SK-N-MC (cell line): Measurements from ENCODE around the gene DNAJB1.

Experiments
- DNase-seq: peaks from one replicate; pipeline ENCODE4 v3.0.0-alpha.2; 2011; ENCODE audit warnings: low read depth, low spot score
- H3K27ac ChIP-seq: fragments of 200-600 bp; sonication (generic); 2 replicates; pipeline ENCODE4 v1.5.1; 2016; ENCODE audit warnings: mixed run types
- H3K36me3 ChIP-seq: fragments of 200-600 bp; sonication (generic); 2 replicates; pipeline ENCODE4 v1.6.1; 2017; ENCODE audit warnings: antibody characterized with exemption, low read length, mixed read lengths; ENCODE audit not compliant: insufficient read depth
- H3K4me3 ChIP-seq: fragments of 200-600 bp; sonication (generic); 2 replicates; pipeline ENCODE4 v1.5.1; 2016
- H3K9ac ChIP-seq: fragments of 200-600 bp; sonication (generic); 2 replicates; pipeline ENCODE4 v1.8.0; 2017; ENCODE audit warnings: mixed run types, mixed read lengths; ENCODE audit not compliant: insufficient read length
- H3K9me3 ChIP-seq: fragments of 200-600 bp; sonication (generic); 2 replicates; pipeline ENCODE4 v1.6.1; 2017; ENCODE audit warnings: low read depth, mild to moderate bottlenecking, antibody characterized with exemption, low read length, moderate library complexity, mixed read lengths
- EZH2 ChIP-seq: fragments of 200-600 bp; sonication (generic); IDR thresholded peaks from one replicate; pipeline ENCODE4 v1.6.1; 2017; ENCODE audit warnings: antibody characterized with exemption
- FOXP2 ChIP-seq: optimal IDR thresholded peaks from 2 replicates; pipeline ENCODE3; 2011; ENCODE audit warnings: mild to moderate bottlenecking, moderate library complexity; ENCODE audit not compliant: insufficient read depth; ENCODE audit errors: extremely low read length, control extremely low read depth
- POLR2AphosphoS5 ChIP-seq: IDR thresholded peaks from 2 replicates; pipeline ENCODE4 v1.6.1; 2012; ENCODE audit warnings: mild to moderate bottlenecking, low read depth, low read length, borderline replicate concordance

The DNAJB1 gene

DNA sequence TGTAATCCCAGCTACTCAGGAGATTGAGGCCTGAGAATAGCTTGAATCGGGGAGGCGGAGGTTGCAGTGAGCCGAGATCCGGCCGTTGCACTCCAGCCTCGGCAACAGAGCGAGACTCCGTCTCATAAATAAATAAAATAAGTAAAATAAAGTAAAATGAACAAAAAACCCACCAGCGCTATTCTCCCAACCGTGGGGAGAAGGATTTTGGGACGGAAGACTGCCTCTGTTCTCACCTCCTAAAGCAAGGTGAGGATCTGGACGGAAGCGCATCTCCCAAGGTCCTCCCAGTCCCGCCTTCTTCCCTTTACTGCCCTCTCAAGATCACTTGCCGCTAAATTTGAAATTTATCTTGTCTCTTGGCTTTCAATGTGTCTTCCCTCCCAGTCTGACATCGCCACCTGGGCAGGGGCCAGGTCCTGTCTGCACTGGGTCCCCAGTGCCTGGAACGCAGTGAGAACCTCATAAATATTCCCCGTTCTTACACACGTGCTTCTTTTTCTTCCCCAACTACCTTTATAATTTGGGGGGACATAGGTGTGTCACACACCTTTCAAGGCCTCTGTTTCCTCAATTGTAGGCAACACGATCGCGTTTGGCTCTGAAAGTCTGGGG lies 1.2 kb upstream of the DNAJB1 start:
- H3K4me3 ChIP-seq = no peak overlapping the region
- peak overlapping the region; percentile 83; the same call in 1 of the 2 replicates for H3K27ac ChIP-seq
- H3K9me3 ChIP-seq = no peaks in the 10 kb centered on the region
- H3K36me3 ChIP-seq = peaks cover 27% of the 10 kb centered on the region
- H3K9ac ChIP-seq = no peak overlapping the region
- TF ChIP-seq FOXP2 (no peak), EZH2 (no peak), POLR2AphosphoS5 (no peak)
- no peak for DNase-seq

DNA sequence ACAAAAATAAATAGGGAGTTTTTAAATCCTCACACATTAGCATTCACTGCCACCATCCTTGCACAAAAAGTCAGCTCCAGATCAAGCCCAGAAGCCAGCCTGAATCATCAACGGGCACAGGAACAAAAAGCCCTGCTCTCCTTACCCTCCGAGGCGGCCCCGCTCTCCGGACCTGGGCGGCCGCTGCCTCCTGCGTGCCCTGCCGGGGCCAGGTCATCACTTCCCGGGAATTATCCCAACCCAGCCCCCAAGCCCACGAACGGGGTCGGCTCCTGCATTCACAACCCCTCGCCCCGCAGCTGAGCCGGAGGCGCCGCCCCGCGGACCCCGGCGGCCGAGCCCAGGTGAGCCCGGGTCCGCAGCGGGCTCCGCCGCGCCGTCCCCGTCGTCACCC lies 754 bp downstream of the DNAJB1 start:
- H3K9me3 ChIP-seq = no peaks in the 10 kb centered on the region
- peak overlapping the region; percentile 90 for H3K4me3 ChIP-seq
- no peak overlapping the region for H3K27ac ChIP-seq
- TF ChIP-seq POLR2AphosphoS5 (no peak), EZH2 (no peak), FOXP2 (no peak)
- no peak for DNase-seq
- H3K36me3 ChIP-seq = peaks cover 31% of the 10 kb centered on the region
- peak overlapping the region; percentile 94 for H3K9ac ChIP-seq

DNA sequence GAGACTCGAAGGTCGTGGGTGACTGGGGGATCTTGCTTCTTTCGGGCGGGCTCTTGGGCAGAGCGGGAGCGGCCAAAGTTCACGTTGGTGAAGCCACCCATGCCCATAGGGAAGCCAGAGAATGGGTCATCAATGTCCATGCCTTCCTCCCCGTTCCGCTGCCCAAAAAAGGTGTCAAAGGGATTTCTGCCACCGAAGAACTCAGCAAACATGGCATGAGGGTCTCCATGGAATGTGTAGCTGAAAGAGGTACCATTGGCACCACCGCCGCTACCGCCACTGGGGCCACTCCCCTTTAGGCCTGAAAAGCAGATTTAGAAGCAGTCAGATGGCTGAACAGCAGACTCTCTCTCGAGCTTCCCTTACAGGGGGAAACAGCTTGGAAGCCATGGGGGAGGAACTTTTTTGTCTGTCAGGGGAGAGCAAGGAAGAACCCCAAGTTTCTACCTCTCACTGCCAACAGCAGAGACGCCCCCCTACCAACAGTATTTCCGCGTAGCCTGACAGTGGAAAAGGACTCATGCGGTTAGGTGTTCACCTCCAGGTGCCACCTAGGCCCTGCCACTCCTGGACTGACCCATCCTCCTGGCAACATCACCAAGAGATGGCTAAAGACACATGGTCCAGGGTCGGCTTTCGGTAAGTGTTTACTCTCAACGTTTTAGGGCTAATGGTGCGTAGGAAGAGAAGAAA lies 1.3 kb downstream of the DNAJB1 start:
- no peaks in the 10 kb centered on the region for H3K9me3 ChIP-seq
- H3K36me3 ChIP-seq = peaks cover 31% of the 10 kb centered on the region
- no peak for DNase-seq
- H3K9ac ChIP-seq = peak overlapping the region; percentile 94
- TF ChIP-seq EZH2 (no peak), FOXP2 (no peak), POLR2AphosphoS5 (no peak)
- H3K4me3 ChIP-seq = peak overlapping the region; percentile 90
- no peak overlapping the region for H3K27ac ChIP-seq

DNA sequence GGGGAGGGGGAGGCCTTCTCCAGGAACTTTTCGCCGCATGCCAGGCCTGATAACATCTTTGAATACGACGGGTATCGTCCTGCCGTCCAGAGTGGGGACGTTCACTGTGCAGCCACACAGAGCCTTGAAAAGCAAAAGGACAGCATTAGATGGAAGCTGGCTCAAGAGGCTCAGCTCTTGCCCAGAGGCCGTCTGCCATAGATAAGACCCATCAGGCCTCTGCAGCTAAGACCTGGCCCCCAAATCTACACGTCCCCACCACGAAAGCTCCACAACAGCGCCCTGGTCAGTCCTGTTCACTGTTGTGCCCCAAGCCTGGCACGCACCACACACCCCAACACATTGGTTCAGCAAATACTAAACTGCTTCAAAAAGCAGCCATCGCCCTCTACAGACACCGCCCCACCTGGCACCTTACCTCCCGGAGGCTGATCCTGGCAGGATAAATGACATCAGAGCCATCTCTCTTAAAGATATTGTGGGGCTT lies 2.1 kb downstream of the DNAJB1 start:
- Histone ChIP-seq H3K36me3 (peaks cover 31% of the 10 kb centered on the region), H3K9ac (peak overlapping the region; percentile 94), H3K9me3 (no peaks in the 10 kb centered on the region), H3K27ac (no peak overlapping the region), H3K4me3 (peak overlapping the region; percentile 90)
- TF ChIP-seq EZH2 (no peak), POLR2AphosphoS5 (no peak)
- DNase-seq = no peak

DNA sequence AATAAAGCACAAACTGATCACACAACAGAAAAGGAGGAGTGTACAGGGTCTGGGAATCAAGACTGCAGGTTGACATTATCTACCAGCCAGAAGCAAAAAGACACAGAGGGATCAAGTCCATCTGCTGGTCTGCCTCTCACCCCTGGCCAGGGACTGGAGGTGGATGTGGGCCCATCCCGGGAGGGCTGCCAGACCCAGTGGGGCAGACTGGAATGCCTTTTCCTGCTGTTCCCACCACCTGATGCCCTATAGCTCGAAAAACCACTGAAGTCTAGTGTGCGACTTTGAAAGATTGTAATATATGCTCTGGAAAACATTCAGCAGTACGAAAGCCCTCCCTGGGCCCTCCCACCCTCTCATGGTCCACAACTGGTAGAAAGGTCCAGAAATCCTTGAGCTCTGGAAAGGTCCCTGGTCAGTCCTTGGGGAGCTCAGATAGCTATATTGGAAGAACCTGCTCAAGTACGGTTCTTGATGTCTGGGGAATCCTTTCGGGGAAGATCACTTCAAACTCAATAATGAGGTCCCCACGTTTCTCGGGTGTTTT lies 2.6 kb downstream of the DNAJB1 start:
- no peak overlapping the region for H3K4me3 ChIP-seq
- H3K9ac ChIP-seq = no peak overlapping the region
- no peak for DNase-seq
- TF ChIP-seq FOXP2 = no peak
- no peak overlapping the region for H3K27ac ChIP-seq
- H3K36me3 ChIP-seq = peaks cover 31% of the 10 kb centered on the region
- no peaks in the 10 kb centered on the region for H3K9me3 ChIP-seq

DNA sequence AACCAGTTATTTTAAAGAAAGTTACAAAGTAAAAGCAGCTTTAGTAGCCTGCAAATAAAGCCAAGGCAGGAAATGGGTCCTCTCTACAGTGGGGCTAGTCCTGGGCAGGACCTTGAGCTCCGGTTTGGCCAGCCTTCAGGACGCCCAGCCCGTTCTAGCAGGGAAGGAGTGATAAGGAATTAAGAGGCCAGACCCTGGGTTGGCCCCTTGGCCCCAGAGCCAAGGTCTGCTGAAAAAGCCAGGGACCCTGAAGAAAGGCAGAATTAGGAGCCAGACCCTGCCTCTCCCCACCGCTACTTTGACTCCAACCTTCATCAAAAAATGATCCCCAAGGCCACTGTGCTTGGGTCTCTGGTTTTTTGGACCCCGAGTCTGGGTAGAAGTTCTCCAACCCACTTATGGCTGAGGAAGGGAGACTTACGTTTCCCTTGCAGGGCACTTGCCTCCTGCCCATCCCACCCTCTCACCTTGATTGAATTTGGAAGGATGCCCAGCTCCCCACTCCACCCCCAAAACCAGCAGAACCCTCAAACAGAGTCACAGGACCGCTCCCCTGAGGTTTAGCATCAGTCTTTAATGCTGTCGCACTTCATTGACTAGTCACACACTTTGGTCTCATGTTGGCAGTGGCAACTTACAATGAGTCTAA lies 3.9 kb downstream of the DNAJB1 start:
- no peak overlapping the region for H3K9ac ChIP-seq

DNA sequence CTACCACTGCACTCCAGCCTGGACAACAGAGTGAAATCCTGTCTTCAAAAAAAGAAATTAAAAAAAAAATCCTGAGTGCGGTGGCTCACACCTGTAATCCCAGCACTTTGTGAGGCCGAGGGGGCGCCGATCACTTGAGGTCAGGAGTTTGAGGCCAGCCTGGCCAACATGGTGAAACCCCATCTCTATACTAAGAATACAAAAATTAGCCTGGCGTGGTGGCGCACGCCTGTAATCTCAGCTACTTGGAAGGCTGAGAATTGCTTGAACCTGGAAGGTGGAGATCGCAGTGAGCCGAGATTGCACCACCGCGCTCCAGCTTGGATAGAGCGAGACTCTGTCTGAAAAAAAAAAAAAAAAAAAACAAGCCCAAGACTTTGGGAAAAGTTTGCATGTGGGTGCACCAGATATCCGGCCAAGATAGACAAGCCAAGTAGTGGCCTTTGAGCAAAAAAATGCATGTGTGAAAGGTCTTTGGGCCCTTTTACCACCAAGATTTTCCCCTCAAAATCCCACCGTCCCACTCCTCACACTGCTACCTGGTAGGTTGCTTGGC lies 5.7 kb downstream of the DNAJB1 start:
- no peak for TF ChIP-seq EZH2
- no peak for TF ChIP-seq FOXP2
- peaks cover 31% of the 10 kb centered on the region for H3K36me3 ChIP-seq

More for the DNA sequence above, 3.9 kb downstream of the DNAJB1 start:
- no peak overlapping the region for H3K4me3 ChIP-seq
- H3K36me3 ChIP-seq = peaks cover 31% of the 10 kb centered on the region
- H3K9me3 ChIP-seq = no peaks in the 10 kb centered on the region
- TF ChIP-seq FOXP2 (no peak), EZH2 (no peak), POLR2AphosphoS5 (no peak)
- peak overlapping the region; percentile 60; the same call in 1 of the 2 replicates for H3K27ac ChIP-seq
- DNase-seq = no peak

DNA sequence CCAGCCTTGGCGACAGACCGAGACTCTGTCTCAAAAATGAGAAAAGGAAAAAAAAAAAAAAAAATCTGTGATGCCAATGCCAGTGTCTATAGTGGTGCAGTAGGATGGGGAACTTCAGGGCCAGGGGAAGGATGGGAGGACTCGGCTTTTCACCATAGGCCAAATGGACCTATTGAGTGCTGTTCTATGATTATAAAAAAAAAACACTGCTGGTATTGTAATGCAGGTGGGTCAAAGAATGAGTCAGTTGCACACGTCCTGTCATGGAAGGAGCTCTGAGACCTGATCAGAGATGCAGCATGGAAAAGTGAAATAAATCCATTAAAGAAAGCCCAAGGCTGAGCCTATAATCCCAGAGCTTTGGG lies 7.0 kb downstream of the DNAJB1 start:
- peaks cover 22% of the 10 kb centered on the region for H3K36me3 ChIP-seq
- H3K4me3 ChIP-seq = no peak overlapping the region
- no peaks in the 10 kb centered on the region for H3K9me3 ChIP-seq
- no peak overlapping the region for H3K27ac ChIP-seq
- no peak overlapping the region for H3K9ac ChIP-seq
- no peak for DNase-seq
- no peak for TF ChIP-seq FOXP2
- TF ChIP-seq POLR2AphosphoS5 = no peak
- no peak for TF ChIP-seq EZH2

More for the DNA sequence above, 5.7 kb downstream of the DNAJB1 start:
- H3K9me3 ChIP-seq = no peaks in the 10 kb centered on the region
- no peak overlapping the region for H3K9ac ChIP-seq
- H3K4me3 ChIP-seq = no peak overlapping the region
- DNase-seq = no peak
- no peak overlapping the region for H3K27ac ChIP-seq
